SU-DHL-6 (cell line): Measurements from ENCODE around the gene PAPOLB.

ENCODE experiments used
- EZH2phosphoT487 ChIP-seq: fragments of 200-600 bp; sonication (generic), shearing (Covaris generic); conservative IDR thresholded peaks from 2 replicates; pipeline ENCODE4 v1.6.1; 2018; ENCODE audit warnings: mild to moderate bottlenecking, antibody characterized with exemption, low read length, moderate library complexity, mixed read lengths
- TF ChIP-seq, protein P1 (sequence below): fragments of 200-600 bp; sonication (generic); IDR thresholded peaks from one replicate; pipeline ENCODE4 v1.5.1; 2017; ENCODE audit warnings: antibody characterized with exemption, mild to moderate bottlenecking, low read length, moderate library complexity; ENCODE audit not compliant: insufficient read depth, poor library complexity, severe bottlenecking

DNA sequence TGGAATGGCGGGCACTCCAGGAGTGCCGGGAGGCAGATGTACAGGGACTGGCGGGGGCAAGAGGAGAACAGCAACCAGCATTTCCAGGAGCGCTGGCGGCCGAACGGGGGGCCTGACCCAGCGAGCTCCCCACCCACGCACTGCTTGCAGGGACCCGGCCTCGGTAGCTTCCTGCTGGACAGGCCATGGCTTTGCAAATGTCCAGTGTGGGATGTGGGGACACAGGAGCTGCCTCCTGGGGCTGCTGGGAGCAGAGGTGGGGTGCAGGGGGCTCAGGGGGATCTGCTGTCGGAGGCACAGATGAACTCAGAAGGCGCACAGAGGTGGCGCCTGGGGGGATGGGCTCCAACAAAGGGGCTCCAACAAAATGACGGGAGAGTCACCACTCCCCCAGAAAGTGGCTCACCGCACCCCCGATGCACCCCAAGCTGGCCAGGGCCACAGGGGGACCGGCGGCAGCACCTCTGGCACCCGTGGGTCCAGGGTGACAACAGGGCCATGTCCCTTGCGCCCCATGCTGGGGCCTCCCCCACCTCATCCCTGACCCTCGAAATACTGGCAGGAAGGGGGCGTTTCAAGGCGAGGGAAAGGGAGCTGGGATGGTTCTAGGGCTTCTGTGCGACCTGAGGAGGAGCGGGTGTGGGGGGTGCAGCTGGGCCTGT, 45.3 kb downstream of the PAPOLB start:
- TF ChIP-seq, protein P1, sequence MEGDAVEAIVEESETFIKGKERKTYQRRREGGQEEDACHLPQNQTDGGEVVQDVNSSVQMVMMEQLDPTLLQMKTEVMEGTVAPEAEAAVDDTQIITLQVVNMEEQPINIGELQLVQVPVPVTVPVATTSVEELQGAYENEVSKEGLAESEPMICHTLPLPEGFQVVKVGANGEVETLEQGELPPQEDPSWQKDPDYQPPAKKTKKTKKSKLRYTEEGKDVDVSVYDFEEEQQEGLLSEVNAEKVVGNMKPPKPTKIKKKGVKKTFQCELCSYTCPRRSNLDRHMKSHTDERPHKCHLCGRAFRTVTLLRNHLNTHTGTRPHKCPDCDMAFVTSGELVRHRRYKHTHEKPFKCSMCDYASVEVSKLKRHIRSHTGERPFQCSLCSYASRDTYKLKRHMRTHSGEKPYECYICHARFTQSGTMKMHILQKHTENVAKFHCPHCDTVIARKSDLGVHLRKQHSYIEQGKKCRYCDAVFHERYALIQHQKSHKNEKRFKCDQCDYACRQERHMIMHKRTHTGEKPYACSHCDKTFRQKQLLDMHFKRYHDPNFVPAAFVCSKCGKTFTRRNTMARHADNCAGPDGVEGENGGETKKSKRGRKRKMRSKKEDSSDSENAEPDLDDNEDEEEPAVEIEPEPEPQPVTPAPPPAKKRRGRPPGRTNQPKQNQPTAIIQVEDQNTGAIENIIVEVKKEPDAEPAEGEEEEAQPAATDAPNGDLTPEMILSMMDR = no peak
- TF ChIP-seq EZH2phosphoT487 = no peak
